ENCODE results near the gene SLC11A1.

DNA sequence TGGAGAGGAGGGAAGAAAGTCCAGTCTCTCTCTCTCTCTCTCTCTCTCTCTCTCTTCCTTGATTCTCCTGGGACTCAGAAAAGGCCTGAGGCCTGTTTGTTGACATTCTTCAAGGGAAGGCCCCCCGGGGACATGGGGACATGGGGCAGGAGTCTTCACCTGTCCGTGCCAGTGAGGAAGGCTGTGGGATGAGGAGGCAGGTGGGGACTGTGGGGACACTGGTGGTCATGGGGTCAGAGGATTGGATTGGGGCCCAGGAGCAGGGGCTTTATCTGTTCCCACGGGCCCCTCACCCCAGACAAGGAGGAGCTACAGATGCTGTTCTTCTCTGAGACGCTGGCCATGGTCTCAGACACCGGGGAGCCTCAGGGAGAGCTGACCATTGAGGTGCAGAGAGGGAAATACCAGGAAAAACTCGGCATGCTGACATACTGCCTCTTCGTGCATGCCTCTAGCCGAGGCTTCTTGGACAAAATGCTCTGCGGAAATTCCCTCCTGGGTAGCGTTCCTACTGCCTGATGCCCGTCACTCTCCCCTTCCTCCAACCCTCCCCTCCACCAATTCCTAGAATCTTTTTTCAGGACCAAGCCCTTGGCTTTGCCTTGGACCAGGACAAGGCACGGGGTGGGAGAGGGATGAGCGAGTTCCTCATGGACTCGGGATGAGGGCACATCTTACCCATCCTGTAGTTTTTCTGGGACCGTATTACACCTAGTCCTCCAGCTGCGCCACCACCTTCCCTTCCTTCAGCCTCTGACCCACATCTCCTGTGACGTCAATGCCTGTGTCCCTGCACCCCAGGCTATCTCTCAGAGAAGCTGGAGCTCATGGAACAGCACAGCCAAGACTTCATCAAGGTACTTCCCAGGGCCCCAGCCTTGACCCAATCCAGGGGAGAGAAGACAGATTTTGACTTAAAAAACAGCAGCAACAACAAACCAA lies 24.6 kb upstream of the SLC11A1 start:
- TF ChIP-seq EZH2 (IDR thresholded peaks at IDR 0.05; ENCODE audit: low read depth), result no peak
- TF ChIP-seq CTCF (conservative IDR thresholded peaks at IDR 0.05), result no peak
